ENCODE measurements around the gene TJAP1. TPM values are rescaled to one million over a fixed set of nuclear protein-coding genes. Genes with fewer than 3 reads are reported as not detected.

Gene TJAP1
- polyA plus RNA-seq, 1 donor from 2014 or later, result 11.4 TPM

GRCh38 chr6:43522547-43523261, 45.3 kb downstream of the TJAP1 start:
- Histone ChIP-seq H2AFZ (ENCODE audit: low read depth, low read length) (no peak overlapping the region), H3K79me2 (replicated peaks; ENCODE audit: insufficient read depth, low read length) (peaks cover 8% of the 10 kb centered on the region), H3K4me3 (ENCODE audit: low read length) (no peak overlapping the region), H4K20me1 (ENCODE audit: insufficient read depth) (no peaks in the 10 kb centered on the region), H3K4me2 (ENCODE audit: low read length) (no peak overlapping the region), H3K36me3 (ENCODE audit: insufficient read depth, low read length) (no peaks in the 10 kb centered on the region), H3K27ac (ENCODE audit: low read length) (no peak overlapping the region), H3K9me3 (ENCODE audit: low read length) (no peaks in the 10 kb centered on the region), H3K9me2 (ENCODE audit: insufficient read depth, low read length) (no peaks in the 10 kb centered on the region), H3K9ac (ENCODE audit: low read length) (no peak overlapping the region), H3F3A (ENCODE audit: insufficient read depth, low read length, poor library complexity, severe bottlenecking) (no peaks in the 10 kb centered on the region), H3K27me3 (ENCODE audit: insufficient read depth, low read depth, low read length) (no peaks in the 10 kb centered on the region)
- TF ChIP-seq MXI1 (conservative IDR thresholded peaks at IDR 0.05; ENCODE audit: poor library complexity, severe bottlenecking) (no peak), CTCF (IDR thresholded peaks at IDR 0.05; ENCODE audit: poor library complexity, severe bottlenecking) (no peak), SMC3 (conservative IDR thresholded peaks at IDR 0.05; ENCODE audit: poor library complexity) (no peak), TAF1 (IDR thresholded peaks at IDR 0.05; ENCODE audit: low read depth) (no peak), POLR2AphosphoS5 (IDR thresholded peaks at IDR 0.05) (no peak), EP300 (conservative IDR thresholded peaks at IDR 0.05; ENCODE audit: poor library complexity, severe bottlenecking) (no peak), EZH2 (IDR thresholded peaks at IDR 0.05; ENCODE audit: borderline replicate concordance, insufficient read depth, low read length, poor library complexity, severe bottlenecking) (no peak), RAD21 (conservative IDR thresholded peaks at IDR 0.05) (no peak)
- TF ChIP-seq, protein P1, sequence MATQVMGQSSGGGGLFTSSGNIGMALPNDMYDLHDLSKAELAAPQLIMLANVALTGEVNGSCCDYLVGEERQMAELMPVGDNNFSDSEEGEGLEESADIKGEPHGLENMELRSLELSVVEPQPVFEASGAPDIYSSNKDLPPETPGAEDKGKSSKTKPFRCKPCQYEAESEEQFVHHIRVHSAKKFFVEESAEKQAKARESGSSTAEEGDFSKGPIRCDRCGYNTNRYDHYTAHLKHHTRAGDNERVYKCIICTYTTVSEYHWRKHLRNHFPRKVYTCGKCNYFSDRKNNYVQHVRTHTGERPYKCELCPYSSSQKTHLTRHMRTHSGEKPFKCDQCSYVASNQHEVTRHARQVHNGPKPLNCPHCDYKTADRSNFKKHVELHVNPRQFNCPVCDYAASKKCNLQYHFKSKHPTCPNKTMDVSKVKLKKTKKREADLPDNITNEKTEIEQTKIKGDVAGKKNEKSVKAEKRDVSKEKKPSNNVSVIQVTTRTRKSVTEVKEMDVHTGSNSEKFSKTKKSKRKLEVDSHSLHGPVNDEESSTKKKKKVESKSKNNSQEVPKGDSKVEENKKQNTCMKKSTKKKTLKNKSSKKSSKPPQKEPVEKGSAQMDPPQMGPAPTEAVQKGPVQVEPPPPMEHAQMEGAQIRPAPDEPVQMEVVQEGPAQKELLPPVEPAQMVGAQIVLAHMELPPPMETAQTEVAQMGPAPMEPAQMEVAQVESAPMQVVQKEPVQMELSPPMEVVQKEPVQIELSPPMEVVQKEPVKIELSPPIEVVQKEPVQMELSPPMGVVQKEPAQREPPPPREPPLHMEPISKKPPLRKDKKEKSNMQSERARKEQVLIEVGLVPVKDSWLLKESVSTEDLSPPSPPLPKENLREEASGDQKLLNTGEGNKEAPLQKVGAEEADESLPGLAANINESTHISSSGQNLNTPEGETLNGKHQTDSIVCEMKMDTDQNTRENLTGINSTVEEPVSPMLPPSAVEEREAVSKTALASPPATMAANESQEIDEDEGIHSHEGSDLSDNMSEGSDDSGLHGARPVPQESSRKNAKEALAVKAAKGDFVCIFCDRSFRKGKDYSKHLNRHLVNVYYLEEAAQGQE (IDR thresholded peaks at IDR 0.05; ENCODE audit: borderline replicate concordance), result no peak

GRCh38 chr6:43523284-43523683, 45.9 kb downstream of the TJAP1 start:
- H4K20me1 ChIP-seq (ENCODE audit: insufficient read depth), result no peaks in the 10 kb centered on the region
- TF ChIP-seq TAF1 (IDR thresholded peaks at IDR 0.05; ENCODE audit: low read depth) (no peak), MXI1 (conservative IDR thresholded peaks at IDR 0.05; ENCODE audit: poor library complexity, severe bottlenecking) (no peak), CTCF (IDR thresholded peaks at IDR 0.05; ENCODE audit: poor library complexity, severe bottlenecking) (no peak), SMC3 (conservative IDR thresholded peaks at IDR 0.05; ENCODE audit: poor library complexity) (no peak)
- no peak overlapping the region for H3K4me2 ChIP-seq (ENCODE audit: low read length)
- no peaks in the 10 kb centered on the region for H3K27me3 ChIP-seq (ENCODE audit: insufficient read depth, low read depth, low read length)
- H3K36me3 ChIP-seq (ENCODE audit: insufficient read depth, low read length), result no peaks in the 10 kb centered on the region
- H3K9me2 ChIP-seq (ENCODE audit: insufficient read depth, low read length), result no peaks in the 10 kb centered on the region
- H3F3A ChIP-seq (ENCODE audit: insufficient read depth, low read length, poor library complexity, severe bottlenecking), result no peaks in the 10 kb centered on the region
- H2AFZ ChIP-seq (ENCODE audit: low read depth, low read length), result no peak overlapping the region
- H3K79me2 ChIP-seq (replicated peaks; ENCODE audit: insufficient read depth, low read length), result peaks cover 2% of the 10 kb centered on the region
- no peaks in the 10 kb centered on the region for H3K9me3 ChIP-seq (ENCODE audit: low read length)
- no peak overlapping the region for H3K4me3 ChIP-seq (ENCODE audit: low read length)
- no peak overlapping the region for H3K9ac ChIP-seq (ENCODE audit: low read length)
- H3K27ac ChIP-seq (ENCODE audit: low read length), result no peak overlapping the region
